HepG2 (cell line): ENCODE measurements around the gene ALDH18A1. TPM values are rescaled to one million over a fixed set of nuclear protein-coding genes. Genes with fewer than 3 reads are reported as not detected.

ENCODE experiments used
- ATAC-seq: fragments of 200-7000 bp; cut with Tn5 transposase; 3 replicates; pipeline ENCODE4 v1.9.1; 2020; ENCODE audit warnings: mild to moderate bottlenecking, moderate library complexity
- BruUV-seq: library from RNA; stranded (reverse); fragments of 400-500 nt; replicated peaks from 2 replicates; lab custom pipeline; 2021; lab: Mats Ljungman, UMichigan
- CTCF ChIA-PET: fragments of 300-600 bp; formaldehyde crosslinking; extraction: SDS; loops from one replicate; lab custom pipeline; 2021; ENCODE audit warnings: low total read pairs, inconsistent platforms, low intra/inter-chr PET ratio; lab: Yijun Ruan, JAX
- POLR2A ChIA-PET: fragments of 350-600 bp; sonication (Branson Sonifier 250); formaldehyde crosslinking; loops from one replicate; lab custom pipeline; 2020; ENCODE audit warnings: antibody characterized with exemption, inconsistent platforms; lab: Yijun Ruan, JAX
- DNase-seq: peaks from one replicate; pipeline ENCODE4 v3.0.0-alpha.2; 2015; ENCODE audit warnings: low spot score
- FAIRE-seq: peaks from 3 replicates; lab custom pipeline; 2011; peaks lifted over from hg19 to GRCh38; lab: Jason Lieb, UNC
- H2AFZ ChIP-seq: one replicate; pipeline ENCODE4 v1.6.1; 2011; ENCODE audit warnings: low read length, inconsistent platforms
- H3K27ac ChIP-seq: fragments of 300-600 bp; 3 replicates; pipeline ENCODE4 v1.8.0; 2011; ENCODE audit warnings: mixed run types, mild to moderate bottlenecking, mixed read lengths, low read length, inconsistent platforms; ENCODE audit not compliant: insufficient read depth; ENCODE audit errors: extremely low read length
- H3K27me3 ChIP-seq, 2 experiments: fragments of 200-600 bp in 1 of 2; 2 replicates in 1 of 2; 3 replicates in 1 of 2; pipeline versions ENCODE4 v1.6.0 to v1.8.0; 2011; ENCODE audit warnings: low read length in 2 of 2, mild to moderate bottlenecking in 2 of 2, moderate library complexity in 2 of 2, inconsistent platforms in 1 of 2; ENCODE audit not compliant: insufficient read depth in 2 of 2, control insufficient read depth in 1 of 2
- H3K36me3 ChIP-seq, 2 experiments: fragments of 200-600 bp in 1 of 2; replicated peaks in 1 of 2; 2 replicates in 1 of 2; 3 replicates in 1 of 2; pipeline versions ENCODE4 v1.5.1 to v1.8.0; 2011; ENCODE audit warnings: low read length in 2 of 2, inconsistent platforms in 1 of 2; ENCODE audit not compliant: insufficient read depth in 2 of 2, control insufficient read depth in 1 of 2
- H3K4me1 ChIP-seq: 2 replicates; pipeline ENCODE4 v1.5.1; 2012; ENCODE audit warnings: low read length, inconsistent platforms; ENCODE audit not compliant: insufficient read depth
- H3K4me2 ChIP-seq: 2 replicates; pipeline ENCODE4 v1.6.0; 2011; ENCODE audit warnings: low read depth, low read length, inconsistent platforms
- H3K4me3 ChIP-seq, 3 experiments: fragments of 200-600 bp in 1 of 3; sonication (generic), shearing (Covaris generic) in 1 of 3; replicated peaks in 1 of 3; 2 replicates each; pipeline ENCODE4 v1.5.1; 2011 to 2016; ENCODE audit warnings: low read length in 3 of 3, inconsistent platforms in 2 of 3, low read depth in 2 of 3, mild to moderate bottlenecking in 2 of 3, control low read depth in 1 of 3, mixed read lengths in 1 of 3; ENCODE audit not compliant: insufficient read depth in 1 of 3
- H3K79me2 ChIP-seq: one replicate; pipeline ENCODE4 v1.6.1; 2011; ENCODE audit warnings: low read length, inconsistent platforms; ENCODE audit not compliant: insufficient read depth
- H3K9ac ChIP-seq: 2 replicates; pipeline ENCODE4 v1.6.0; 2011; ENCODE audit warnings: mild to moderate bottlenecking, low read depth, low read length, inconsistent platforms; ENCODE audit not compliant: insufficient read depth
- H3K9me3 ChIP-seq: 2 replicates; pipeline ENCODE4 v1.5.1; 2012; ENCODE audit warnings: mild to moderate bottlenecking, low read length
- H4K20me1 ChIP-seq: 2 replicates; pipeline ENCODE4 v1.6.0; 2011; ENCODE audit warnings: inconsistent platforms, mild to moderate bottlenecking, low read length, moderate library complexity; ENCODE audit not compliant: insufficient read depth
- ASH2L ChIP-seq: fragments of 300-600, 200-600 bp; sonication (generic); IDR thresholded peaks from 2 replicates; pipeline ENCODE4 v1.7.0; 2017; ENCODE audit warnings: low read depth, mild to moderate bottlenecking, moderate library complexity, mixed read lengths, low read length; ENCODE audit not compliant: insufficient read length
- CAMTA2 ChIP-seq: sonication (generic); formaldehyde crosslinking; IDR thresholded peaks from 2 replicates; pipeline ENCODE4 v1.4.0; 2020; ENCODE audit warnings: mild to moderate bottlenecking, missing genetic modification reagents, borderline replicate concordance
- EEA1 ChIP-seq: sonication (generic); formaldehyde crosslinking; IDR thresholded peaks from 2 replicates; pipeline ENCODE4 v1.5.1; 2020; ENCODE audit warnings: mild to moderate bottlenecking, missing genetic modification reagents, borderline replicate concordance
- HES4 ChIP-seq: sonication (generic); formaldehyde crosslinking; IDR thresholded peaks from 2 replicates; pipeline ENCODE4 v1.9.0; 2021; ENCODE audit warnings: mild to moderate bottlenecking, missing genetic modification reagents, borderline replicate concordance
- KLF13 ChIP-seq: sonication (generic); formaldehyde crosslinking; IDR thresholded peaks from 2 replicates; pipeline ENCODE4 v1.4.0; 2020; ENCODE audit warnings: mild to moderate bottlenecking, missing genetic modification reagents
- MAFG ChIP-seq: sonication (generic); formaldehyde crosslinking; IDR thresholded peaks from 2 replicates; pipeline ENCODE4 v1.5.1; 2020; ENCODE audit warnings: mild to moderate bottlenecking, missing genetic modification reagents
- MED1 ChIP-seq: sonication (generic); formaldehyde crosslinking; IDR thresholded peaks from 2 replicates; pipeline ENCODE4 v1.4.0; 2020; ENCODE audit warnings: missing genetic modification reagents
- MEF2D ChIP-seq: sonication (generic); formaldehyde crosslinking; IDR thresholded peaks from 2 replicates; pipeline ENCODE4 v1.5.1; 2020; ENCODE audit warnings: mild to moderate bottlenecking, missing genetic modification reagents
- NR1H2 ChIP-seq: sonication (generic); formaldehyde crosslinking; IDR thresholded peaks from 2 replicates; pipeline ENCODE4 v1.8.1; 2022; ENCODE audit warnings: low read depth, missing genetic modification reagents, borderline replicate concordance
- PAX8 ChIP-seq: sonication (generic); formaldehyde crosslinking; IDR thresholded peaks from 2 replicates; pipeline ENCODE4 v1.8.0; 2022; ENCODE audit warnings: mild to moderate bottlenecking, missing genetic modification reagents, borderline replicate concordance
- POLR2A ChIP-seq, 2 experiments: IDR thresholded peaks; 2 replicates each; pipeline ENCODE4 v1.6.1; 2011; ENCODE audit warnings: low read depth in 2 of 2, low read length in 2 of 2, mild to moderate bottlenecking in 1 of 2, moderate library complexity in 1 of 2; ENCODE audit not compliant: insufficient read depth in 1 of 2
- SNAI1 ChIP-seq: sonication (generic); formaldehyde crosslinking; IDR thresholded peaks from 2 replicates; pipeline ENCODE4 v1.5.0; 2020; ENCODE audit warnings: mild to moderate bottlenecking, missing genetic modification reagents, borderline replicate concordance
- ZNF558 ChIP-seq: sonication (generic); formaldehyde crosslinking; IDR thresholded peaks from 2 replicates; pipeline ENCODE4 v1.9.0; 2022; ENCODE audit warnings: mild to moderate bottlenecking, missing genetic modification reagents, borderline replicate concordance
- ZNF607 ChIP-seq: sonication (generic); formaldehyde crosslinking; IDR thresholded peaks from 2 replicates; pipeline ENCODE4 v1.5.1; 2020; ENCODE audit warnings: missing genetic modification reagents, mild to moderate bottlenecking, borderline replicate concordance
- WGBS: methylation state at CpG from one replicate; pipeline ENCODE4 v1.1.6; 2017; ENCODE audit warnings: low lambda C conversion rate; 5-methylcytosine and 5-hydroxymethylcytosine counted together
- in situ Hi-C: cut with HindIII; loops from 2 replicates; pipeline ENCODE4 v1.10.0; 2017; ENCODE audit warnings: low pct_unique_long_range_greater_than_20kb; ENCODE audit not compliant: extremely low pct_ligation_motif_present
- intact Hi-C: fragments of 100-400 bp; cut with micrococcal nuclease; formaldehyde crosslinking; loops from one replicate; pipeline ENCODE4 v1.10.0; 2022; ENCODE audit not compliant: unreplicated experiment
- polyA plus RNA-seq, 8 experiments: library from polyadenylated mRNA; depleted of rRNA in 3 of 8; stranded (reverse) in 7 of 8; unstranded in 1 of 8; fragments of >200 nt; fragmentation: Illumina TruSeq in 4 of 8; extraction: Trizol in 4 of 8; gene quantifications; 2 replicates each; pipeline versions ENCODE4 v1.2.1 to v1.2.3, GENCODE V29; 2011 to 2016; ENCODE audit warnings: low read depth in 4 of 8, missing spikeins in 1 of 8, mixed read lengths in 1 of 8; ENCODE audit not compliant: insufficient read depth in 1 of 8
- total RNA-seq, 5 experiments: library from RNA; depleted of rRNA; stranded (reverse); fragments of >200 nt; fragmentation: Illumina TruSeq; extraction: Trizol; gene quantifications; 2 replicates each; pipeline ENCODE4 v1.2.3, GENCODE V29; 2016; ENCODE audit warnings: low read depth in 1 of 5
- TF ChIP-seq, protein P1 (sequence below): sonication (generic); formaldehyde crosslinking; IDR thresholded peaks from 2 replicates; pipeline ENCODE4 v1.4.0; 2020; ENCODE audit warnings: missing genetic modification reagents
- TF ChIP-seq, protein P2 (sequence below): sonication (generic); formaldehyde crosslinking; IDR thresholded peaks from 2 replicates; pipeline ENCODE4 v1.5.0; 2020; ENCODE audit warnings: mild to moderate bottlenecking, missing genetic modification reagents
- TF ChIP-seq, protein P3 (sequence below): sonication (generic); formaldehyde crosslinking; IDR thresholded peaks from 2 replicates; pipeline ENCODE4 v1.5.1; 2020; ENCODE audit warnings: missing genetic modification reagents, mild to moderate bottlenecking, borderline replicate concordance

Gene ALDH18A1
- total and polyA plus RNA-seq, 2 of the 13 experiments (the other 11 are each of a cell fraction or from before 2014, with no cell fraction given): 180 to 263 TPM

DNA sequence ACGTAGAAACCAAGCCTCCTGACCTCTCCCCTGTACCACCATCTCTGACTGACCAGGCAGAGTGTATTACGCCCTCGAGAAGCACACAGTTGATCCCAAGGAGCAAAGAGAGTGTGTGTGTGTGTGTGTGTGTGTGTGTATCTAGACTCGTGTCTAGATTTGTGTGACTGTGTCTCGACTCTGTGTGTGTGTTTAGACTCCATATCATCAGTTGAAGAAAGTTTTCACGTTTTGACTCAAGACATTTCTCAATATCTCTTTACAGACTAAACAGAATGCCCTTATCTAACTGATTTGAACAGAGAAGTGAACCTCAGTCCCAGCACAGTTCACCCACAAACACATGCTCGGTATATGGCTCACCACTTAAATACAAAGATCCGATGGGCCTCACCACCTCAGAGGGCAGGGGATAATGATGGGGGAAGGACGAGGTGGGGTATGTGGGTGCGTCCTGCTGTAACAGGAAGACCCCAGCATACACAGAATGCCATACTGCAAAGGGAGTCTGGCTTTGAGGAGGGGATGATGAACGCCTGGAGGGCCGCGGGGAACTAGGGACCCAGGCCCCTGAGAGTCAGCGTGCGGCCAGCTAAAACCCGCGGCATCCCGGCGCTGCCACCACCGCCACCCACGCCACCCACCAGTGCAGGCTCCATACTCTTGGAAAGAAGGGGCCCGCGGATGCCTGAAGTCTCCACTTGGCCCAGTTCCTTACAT, 780 bp downstream of the ALDH18A1 start:
- Histone ChIP-seq H3K4me2 (peak overlapping the region; percentile 88), H3K9me3 (peaks cover 7% of the 10 kb centered on the region; the same call in 1 of the 2 replicates), H3K4me1 (peaks cover 42% of the 10 kb centered on the region), H3K27ac (peak overlapping the region; percentile 69), H4K20me1 (no peaks in the 10 kb centered on the region), H3K9ac (peak overlapping the region; percentile 96), H3K4me3 (peak overlapping the region; percentile 75 to 90 (median 85)), H2AFZ (no peak overlapping the region), H3K36me3 (peaks cover 10 to 31% of the 10 kb centered on the region in 2 experiments), H3K79me2 (peaks cover 51% of the 10 kb centered on the region), H3K27me3 (no peaks in the 10 kb centered on the region; a peak in 1 of 5 replicates)
- DNase-seq: peak; percentile 16
- ChIA-PET CTCF (no interaction called here), POLR2A (interaction anchor here (2.4 kb wide), 1 partner anchor 21 kb away, joined by 8 read pairs; no protein-coding TSS in a partner anchor)
- intact Hi-C loops: loop anchor here (1.0 kb wide), 1 partner anchor 20 kb away; no protein-coding TSS in a partner anchor
- WGBS: 2% methylated on average over 15 of the region's 23 CpGs
- BruUV-seq: TSS peak; percentile 60
- in situ Hi-C loops: no loop called here
- peak; percentile 28 for FAIRE-seq
- ATAC-seq: peak; percentile 40
- TF ChIP-seq SNAI1 (CRISPR knock-in tag): no peak
- TF ChIP-seq POLR2A (IDR thresholded peaks at IDR 0.05; ENCODE audit: insufficient read depth in 1 of 2, low read depth in 2 of 2, low read length in 2 of 2): peak; percentile 40 to 46; a peak in 2 of 4 replicates
- 0 out of 2 replicates have a peak, but pooled peaks have one; percentile 24 for TF ChIP-seq ZNF558
- TF ChIP-seq ZNF607 (CRISPR knock-in tag): 0 out of 2 replicates have a peak, but pooled peaks have one; percentile 45
- TF ChIP-seq MEF2D (CRISPR knock-in tag): peak; percentile 47; the same call in 1 of the 2 replicates
- TF ChIP-seq CAMTA2 (CRISPR knock-in tag): 0 out of 2 replicates have a peak, but pooled peaks have one; percentile 8
- no peak for TF ChIP-seq PAX8 (CRISPR knock-in tag)
- 0 out of 2 replicates have a peak, but pooled peaks have one; percentile 31 for TF ChIP-seq MAFG
- TF ChIP-seq NR1H2: 0 out of 2 replicates have a peak, but pooled peaks have one; percentile 11
- 0 out of 2 replicates have a peak, but pooled peaks have one; percentile 21 for TF ChIP-seq MED1 (CRISPR knock-in tag)
- TF ChIP-seq HES4 (CRISPR knock-in tag): peak; percentile 41; the same call in 1 of the 2 replicates
- TF ChIP-seq, protein P1, sequence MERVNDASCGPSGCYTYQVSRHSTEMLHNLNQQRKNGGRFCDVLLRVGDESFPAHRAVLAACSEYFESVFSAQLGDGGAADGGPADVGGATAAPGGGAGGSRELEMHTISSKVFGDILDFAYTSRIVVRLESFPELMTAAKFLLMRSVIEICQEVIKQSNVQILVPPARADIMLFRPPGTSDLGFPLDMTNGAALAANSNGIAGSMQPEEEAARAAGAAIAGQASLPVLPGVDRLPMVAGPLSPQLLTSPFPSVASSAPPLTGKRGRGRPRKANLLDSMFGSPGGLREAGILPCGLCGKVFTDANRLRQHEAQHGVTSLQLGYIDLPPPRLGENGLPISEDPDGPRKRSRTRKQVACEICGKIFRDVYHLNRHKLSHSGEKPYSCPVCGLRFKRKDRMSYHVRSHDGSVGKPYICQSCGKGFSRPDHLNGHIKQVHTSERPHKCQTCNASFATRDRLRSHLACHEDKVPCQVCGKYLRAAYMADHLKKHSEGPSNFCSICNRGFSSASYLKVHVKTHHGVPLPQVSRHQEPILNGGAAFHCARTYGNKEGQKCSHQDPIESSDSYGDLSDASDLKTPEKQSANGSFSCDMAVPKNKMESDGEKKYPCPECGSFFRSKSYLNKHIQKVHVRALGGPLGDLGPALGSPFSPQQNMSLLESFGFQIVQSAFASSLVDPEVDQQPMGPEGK (CRISPR knock-in tag): 0 out of 2 replicates have a peak, but pooled peaks have one; percentile 11
- peak; percentile 86; the same call in 1 of the 2 replicates for TF ChIP-seq EEA1 (CRISPR knock-in tag)
- TF ChIP-seq, protein P2, sequence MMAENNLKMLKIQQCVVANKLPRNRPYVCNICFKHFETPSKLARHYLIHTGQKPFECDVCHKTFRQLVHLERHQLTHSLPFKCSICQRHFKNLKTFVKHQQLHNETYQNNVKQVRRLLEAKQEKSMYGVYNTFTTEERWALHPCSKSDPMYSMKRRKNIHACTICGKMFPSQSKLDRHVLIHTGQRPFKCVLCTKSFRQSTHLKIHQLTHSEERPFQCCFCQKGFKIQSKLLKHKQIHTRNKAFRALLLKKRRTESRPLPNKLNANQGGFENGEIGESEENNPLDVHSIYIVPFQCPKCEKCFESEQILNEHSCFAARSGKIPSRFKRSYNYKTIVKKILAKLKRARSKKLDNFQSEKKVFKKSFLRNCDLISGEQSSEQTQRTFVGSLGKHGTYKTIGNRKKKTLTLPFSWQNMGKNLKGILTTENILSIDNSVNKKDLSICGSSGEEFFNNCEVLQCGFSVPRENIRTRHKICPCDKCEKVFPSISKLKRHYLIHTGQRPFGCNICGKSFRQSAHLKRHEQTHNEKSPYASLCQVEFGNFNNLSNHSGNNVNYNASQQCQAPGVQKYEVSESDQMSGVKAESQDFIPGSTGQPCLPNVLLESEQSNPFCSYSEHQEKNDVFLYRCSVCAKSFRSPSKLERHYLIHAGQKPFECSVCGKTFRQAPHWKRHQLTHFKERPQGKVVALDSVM: 0 out of 2 replicates have a peak, but pooled peaks have one; percentile 6
- TF ChIP-seq, protein P3, sequence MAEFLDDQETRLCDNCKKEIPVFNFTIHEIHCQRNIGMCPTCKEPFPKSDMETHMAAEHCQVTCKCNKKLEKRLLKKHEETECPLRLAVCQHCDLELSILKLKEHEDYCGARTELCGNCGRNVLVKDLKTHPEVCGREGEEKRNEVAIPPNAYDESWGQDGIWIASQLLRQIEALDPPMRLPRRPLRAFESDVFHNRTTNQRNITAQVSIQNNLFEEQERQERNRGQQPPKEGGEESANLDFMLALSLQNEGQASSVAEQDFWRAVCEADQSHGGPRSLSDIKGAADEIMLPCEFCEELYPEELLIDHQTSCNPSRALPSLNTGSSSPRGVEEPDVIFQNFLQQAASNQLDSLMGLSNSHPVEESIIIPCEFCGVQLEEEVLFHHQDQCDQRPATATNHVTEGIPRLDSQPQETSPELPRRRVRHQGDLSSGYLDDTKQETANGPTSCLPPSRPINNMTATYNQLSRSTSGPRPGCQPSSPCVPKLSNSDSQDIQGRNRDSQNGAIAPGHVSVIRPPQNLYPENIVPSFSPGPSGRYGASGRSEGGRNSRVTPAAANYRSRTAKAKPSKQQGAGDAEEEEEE: 0 out of 2 replicates have a peak, but pooled peaks have one; percentile 33
- peak; percentile 54 for TF ChIP-seq ASH2L
- no peak for TF ChIP-seq KLF13 (CRISPR knock-in tag)
